HUDEP-2 (cell line): Measurements from ENCODE around the gene BCR.

Source experiments
- DNase-seq, 76 experiments: peaks; one replicate each; lab custom pipeline; 2025; ENCODE audit not compliant: unreplicated experiment in 76 of 76; lab: John Stamatoyannopoulos, UW

BCR gene

DNA sequence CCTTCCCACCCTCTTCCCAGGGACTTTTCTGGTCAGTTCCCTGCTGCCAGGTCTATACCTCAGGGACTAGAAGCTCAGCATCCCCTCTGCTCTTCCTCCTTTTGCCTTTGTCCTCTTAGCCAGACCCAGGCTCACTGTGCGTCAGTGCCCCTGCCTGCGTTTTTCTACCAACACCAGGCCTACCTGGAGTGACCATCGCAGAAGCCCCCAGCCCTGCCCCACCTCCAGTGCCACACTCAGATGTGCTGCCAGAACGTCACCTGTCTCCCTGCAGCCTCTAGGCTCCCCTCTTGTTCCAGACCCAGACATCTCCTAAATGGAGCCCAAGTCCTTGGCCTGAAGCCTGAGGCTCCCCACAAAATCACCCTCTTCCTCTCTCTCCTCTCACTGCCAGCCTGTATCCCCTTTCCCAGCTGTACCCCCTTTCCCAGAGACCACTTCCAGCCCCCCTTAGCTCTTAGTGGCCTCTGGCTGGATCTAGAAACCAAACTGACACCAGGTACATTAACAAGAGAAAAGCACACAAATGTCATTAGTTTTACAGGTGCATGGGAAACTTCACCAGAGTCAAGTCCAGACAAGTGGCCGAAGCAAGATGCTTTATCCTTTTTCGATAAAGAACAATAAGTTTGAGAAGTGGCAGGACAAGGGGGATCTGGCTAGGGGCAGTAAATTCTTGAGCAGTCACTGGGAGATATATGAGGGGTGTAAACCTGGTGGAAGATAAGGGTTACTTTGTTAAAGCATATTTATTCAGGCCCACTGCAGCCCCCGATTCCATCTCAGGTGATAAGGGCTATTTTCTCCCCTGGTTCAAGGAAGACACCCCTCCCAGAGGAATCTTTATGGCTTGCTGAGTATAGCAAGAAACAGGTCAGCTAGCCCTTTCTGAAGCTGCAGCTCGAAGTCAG, 61.5 kb downstream of the BCR start:
- no peak for DNase-seq

DNA sequence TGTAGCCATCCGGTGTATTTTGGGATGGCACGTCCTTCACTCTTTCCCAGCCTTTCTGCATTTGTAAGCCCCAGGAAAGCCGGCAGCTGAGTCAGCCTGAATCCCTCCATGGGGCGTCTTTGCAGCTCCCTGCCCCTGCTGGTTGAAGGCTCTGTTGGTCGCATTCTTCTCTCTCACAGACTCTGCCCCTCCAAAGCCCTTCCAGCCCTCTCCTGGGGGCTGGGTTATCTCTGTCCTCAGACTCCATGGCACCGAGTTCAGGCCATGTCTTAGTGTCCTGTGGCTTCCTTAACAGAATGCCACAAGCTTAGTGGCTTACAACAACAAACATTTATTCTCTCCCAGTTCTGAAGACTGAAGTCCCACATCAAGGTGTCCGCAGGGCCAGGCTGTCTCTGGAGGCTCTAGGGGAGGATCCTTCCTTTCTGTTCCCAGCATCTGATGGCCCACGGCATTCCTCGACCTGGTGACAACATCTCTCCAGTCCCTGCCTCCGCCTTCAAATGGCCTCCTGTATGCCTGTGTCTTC, 62.2 kb downstream of the BCR start:
- DNase-seq, result no peak

DNA sequence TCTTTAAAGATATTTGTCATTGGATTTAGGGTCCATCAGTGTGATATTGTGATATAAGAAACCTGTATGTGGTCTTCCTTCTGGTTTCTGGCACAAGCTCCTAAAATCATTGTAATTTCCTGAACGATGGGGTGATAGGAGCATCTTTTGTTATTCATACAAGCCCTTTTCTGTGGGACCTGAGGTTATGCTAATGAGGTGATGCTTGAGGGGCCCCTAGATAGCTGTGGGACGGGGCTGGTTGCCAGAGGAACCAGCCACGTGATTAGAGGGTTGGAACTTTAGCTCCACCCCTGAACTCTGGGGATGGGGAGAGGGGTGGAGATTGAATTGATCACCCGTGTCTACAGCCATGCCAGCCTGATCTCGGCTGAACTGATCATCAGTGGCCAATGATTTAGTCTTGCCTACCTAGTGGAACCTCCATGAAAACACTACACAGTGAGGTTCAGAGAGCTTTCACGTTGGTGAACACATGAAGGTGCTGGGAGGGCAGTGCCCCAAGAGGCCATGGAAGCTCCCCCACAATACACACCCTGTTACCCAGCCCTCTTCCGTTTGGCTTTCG, 62.8 kb downstream of the BCR start:
- DNase-seq, result peak in 4 of 76 experiments; percentile 5 to 9 (median 7)

DNA sequence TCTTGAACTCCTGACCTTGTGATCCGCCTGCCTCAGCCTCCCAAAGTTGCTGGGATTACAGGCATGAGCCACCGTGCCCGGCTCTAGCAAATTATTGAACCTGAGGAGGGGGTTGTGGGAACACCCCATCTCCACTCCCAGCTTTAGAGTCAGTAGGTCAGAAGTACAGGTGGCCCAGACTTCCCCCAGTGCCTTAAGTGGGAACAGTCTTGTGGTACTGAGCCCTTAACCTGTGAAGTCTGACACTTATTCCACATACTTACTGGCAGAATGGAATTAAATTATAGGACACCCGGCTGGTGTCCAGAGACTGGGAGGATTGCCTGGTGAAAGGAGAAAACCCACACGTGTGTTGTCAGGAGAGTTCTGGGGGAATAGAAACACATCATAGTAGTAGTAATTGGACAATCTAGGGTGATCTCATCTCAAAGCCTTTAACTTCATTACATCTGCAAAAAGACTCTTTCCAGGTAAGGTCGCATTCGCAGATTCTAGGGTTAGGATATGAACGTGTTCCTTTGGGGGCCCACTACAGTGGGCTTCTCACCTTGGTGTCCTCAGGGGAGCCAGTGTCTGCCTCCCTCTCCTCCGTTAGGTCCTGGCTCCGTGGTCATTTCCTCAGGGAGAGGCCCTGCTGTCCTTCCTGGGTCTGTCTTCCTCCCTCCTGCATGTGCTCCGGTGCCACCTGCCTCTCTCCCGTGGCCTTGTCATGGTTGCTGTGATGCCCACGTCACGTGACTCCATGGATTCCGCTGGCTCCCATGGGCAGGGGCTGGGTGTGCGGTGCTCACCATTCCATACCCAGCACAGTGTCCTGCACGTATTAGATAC, 63.8 kb downstream of the BCR start:
- DNase-seq, result no peak

DNA sequence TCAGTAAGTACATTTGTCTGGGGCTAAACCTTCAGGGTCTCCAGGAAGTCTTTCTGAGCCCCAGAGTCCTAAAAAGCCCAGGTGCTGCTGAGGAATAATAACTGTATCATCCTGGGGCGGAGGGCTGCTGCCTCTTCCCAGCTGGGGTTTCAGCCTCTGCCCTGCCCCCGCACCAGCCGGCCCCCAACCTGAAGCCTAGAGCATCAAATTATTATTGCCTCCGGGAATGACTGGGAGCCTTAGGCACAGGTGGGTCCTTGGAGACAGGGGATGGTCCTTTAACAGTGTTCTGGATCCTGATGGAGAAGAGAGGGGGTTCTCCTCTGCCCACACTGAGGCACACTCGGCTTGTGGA, 64.4 kb downstream of the BCR start:
- no peak for DNase-seq

DNA sequence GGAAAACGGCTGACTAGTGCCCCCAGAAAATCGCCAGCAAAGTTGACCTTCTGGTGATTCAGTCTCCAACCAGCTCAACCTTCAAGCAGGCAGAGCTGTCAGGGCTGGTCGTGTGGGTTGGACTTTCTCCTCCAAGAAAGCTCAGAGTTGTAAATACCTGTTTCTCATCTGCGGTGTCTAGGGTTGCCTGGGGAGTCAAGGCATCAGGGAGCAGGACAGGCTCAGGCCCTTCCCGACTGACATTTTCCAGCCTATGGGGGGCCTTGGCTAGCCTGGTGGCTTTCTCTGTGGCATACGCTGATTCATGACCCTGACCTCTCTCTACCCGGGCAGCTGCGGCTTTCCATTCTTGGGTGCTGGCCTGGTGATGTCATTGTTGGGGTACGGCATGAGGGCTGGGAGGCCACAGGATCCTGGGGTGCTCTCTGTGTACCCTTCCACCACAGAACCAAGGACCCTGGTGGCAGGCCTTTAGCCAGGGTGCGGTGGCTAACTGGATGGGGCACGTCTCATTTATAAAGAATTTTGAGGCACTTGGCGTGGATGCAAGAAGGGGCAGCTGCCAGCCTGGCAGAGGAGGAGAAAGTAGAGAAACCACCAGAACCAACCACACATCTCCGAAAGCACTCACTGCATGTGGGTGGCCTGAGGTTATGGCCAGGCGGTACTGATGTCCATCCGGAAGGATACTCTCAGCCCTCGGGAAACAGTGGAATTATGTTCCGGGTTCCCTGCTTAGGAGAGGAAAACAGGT, 64.9 kb downstream of the BCR start:
- DNase-seq, result no peak

DNA sequence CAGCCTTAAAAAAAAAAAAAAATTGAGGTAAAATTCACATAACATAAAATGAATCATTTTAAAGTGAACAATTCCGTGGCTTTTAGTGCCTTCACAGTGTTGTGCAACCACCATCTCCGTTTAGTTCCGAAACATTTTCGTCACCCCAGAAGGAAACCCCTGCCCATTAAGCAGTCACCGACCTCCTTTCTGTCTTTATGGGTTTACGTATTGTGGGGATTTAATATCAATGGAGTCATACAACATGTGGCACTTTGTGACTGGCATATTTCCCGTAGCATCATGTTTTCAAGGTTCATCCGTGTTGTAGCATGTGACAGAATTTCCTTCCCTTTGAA, 65.5 kb downstream of the BCR start:
- DNase-seq, result no peak

DNA sequence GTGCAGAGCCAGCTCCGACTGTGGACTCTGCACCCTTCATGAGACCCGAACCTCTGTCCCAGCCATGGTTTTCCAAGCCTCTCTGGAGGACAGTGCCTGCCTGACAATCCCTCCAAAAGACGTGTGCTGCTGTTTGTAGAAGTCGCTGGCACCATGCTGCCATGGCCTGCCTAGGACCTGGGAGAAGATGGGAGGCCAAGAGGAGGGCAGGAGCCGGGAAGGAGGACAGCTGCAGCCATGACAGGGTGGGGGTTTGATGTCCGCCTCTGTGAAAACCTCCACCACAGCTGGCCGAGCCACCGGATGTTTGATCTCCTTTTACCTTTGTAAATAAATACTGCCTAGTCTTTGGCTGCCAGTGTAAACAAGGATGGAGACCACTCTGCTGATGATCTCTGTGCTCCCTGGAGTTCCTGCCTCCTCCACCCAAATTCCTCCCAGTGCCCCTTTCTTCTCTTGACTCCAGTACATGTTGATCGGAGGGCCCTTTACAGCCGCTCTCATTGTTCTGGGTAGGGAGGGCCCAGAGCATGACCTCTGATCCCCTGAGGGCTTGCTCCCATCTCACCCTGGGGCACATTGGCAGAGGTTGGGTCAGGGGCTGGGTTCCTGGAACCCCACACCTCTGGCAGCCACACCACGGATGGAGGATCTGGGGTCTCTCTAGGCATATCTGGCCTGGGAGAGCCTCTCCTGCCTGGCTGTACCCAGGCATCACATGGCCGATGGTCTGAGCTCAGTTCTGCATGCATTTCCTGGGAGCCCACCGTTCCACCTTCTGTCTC, 66.9 kb downstream of the BCR start:
- no peak for DNase-seq

DNA sequence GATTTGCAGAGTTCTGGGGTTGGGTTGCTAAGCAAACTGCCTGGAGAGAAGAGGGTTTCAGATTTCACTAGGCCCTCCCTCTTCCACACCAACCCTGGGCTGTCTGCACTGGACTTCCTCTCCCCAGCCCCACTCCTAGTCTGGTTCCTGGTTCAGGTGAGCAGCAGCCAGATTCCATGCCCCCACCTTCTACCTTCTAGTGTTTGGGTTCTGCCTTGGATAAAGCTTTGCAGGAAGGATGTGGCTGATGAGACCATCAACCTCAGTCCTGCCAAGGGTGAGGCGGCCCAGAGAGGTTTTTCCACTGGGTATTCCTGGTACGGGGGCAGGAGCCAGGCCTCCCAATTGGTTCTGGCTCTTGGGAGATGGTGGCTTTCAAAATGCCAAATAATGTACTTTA, 68.3 kb downstream of the BCR start:
- no peak for DNase-seq

DNA sequence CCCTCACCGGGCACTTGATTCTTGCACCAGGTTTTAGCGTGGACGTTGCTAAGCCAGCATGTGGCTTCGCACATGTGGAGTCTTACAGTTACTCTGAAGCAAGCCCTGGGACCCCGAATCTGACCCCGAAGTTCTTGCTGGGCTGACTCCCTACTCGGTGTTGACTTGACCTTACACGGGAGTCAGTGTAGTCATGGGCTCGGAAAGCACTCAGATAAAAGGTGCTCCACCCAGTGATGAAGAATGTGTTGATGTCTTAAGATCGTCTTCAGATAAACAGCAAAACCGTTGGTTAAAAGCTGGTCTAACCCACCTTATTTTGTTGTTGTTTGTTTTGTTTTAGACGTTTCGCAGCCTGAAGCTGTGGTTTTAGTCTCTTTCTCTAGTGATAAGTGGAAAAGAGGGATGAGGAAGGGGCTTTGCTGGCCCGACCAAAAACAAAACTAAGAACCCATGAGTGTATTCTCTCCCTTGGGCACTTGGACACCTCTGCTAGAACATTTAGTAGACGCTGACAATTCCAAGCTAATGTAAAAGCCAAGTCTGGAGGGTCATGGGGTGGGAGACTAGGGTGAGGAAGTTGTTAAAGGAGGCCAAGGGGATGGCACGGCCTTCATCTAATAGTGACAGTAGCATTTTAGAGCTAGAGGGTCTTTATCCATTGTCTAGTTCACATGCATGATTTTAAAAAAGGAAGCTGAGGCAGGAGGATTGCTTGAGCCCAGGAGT, 69.9 kb downstream of the BCR start:
- DNase-seq, result no peak

DNA sequence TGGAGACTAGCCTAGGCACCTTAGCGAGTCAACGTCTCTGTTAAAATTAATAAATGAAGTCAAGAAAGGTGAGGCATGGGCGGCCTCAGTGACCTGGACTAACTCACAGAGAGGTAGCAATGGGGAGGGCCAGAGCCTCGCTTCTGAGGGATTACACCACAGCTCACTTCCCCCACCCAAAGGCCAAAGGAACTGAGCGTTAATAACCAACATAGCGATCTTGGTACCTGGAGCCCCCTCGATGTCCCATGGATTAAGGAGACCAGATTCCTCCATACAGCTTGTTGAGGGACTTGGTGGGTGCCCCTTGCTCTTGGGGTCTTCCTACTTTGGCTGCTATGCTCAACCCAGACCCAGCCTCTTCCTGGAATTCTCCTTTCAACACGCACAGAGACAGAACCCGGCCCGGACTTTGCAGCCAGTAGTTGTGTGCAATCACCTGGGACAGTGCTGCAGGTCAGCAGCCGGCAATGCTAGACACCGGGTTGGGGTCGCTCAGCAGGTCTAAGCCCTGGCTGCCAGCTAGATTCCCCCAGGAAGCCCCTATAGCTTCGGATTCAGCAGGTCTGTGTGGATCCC, 70.6 kb downstream of the BCR start:
- DNase-seq, result no peak

DNA sequence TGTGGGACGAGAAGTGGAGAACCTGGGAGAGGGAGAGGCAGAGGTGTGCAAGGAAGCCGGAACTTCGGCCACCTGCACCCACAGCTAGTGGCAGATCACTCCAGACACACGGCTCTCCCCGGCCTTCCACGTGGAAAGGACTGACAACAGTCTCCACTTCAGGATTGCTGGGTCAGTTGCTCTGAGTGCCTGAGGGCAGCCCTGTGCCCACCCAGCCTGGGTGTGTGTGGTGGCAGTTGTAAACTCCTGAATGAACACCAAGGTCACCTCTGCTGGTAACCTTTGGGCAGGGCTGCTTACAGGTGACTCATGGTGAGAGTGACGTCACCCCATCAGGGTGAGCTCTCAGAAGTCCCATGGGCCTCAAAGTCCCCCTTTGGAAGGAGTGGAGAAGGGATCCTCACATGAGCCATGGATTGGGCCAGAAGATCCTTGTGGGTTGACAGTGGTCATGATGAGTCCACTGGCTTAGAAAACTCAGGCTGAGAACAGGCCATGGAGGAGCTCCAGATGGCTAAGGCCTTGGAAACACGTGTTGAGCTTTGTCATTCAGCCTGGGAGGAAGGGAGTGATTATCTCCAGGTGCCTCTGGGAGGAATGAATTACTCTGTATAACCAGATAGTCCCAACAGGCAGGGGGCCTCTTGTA, 71.3 kb downstream of the BCR start:
- DNase-seq, result peak in 1 of 76 experiments; percentile 10

DNA sequence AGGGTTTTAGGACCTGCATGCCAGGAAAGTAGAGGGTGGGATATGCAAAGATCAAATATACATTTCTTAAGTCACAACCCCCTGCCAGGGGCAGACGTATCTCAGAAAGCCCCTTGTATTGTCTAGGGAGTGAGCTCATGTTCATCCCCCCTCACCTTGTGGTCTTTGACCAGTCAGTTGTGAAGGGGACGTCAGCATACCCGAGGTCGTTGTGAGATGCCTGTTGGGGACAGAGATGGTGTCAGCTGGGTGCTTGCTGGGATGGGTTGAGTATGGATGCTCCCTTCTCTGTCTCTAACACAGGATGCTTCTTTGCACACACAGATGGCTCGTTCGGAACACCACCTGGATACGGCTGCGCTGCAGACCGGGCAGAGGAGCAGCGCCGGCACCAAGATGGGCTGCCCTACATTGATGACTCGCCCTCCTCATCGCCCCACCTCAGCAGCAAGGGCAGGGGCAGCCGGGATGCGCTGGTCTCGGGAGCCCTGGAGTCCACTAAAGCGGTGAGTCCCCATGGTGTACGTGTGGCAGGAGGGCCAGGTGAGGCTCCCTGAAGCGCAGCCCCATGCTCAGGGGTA, 73.3 kb downstream of the BCR start:
- no peak for DNase-seq

DNA sequence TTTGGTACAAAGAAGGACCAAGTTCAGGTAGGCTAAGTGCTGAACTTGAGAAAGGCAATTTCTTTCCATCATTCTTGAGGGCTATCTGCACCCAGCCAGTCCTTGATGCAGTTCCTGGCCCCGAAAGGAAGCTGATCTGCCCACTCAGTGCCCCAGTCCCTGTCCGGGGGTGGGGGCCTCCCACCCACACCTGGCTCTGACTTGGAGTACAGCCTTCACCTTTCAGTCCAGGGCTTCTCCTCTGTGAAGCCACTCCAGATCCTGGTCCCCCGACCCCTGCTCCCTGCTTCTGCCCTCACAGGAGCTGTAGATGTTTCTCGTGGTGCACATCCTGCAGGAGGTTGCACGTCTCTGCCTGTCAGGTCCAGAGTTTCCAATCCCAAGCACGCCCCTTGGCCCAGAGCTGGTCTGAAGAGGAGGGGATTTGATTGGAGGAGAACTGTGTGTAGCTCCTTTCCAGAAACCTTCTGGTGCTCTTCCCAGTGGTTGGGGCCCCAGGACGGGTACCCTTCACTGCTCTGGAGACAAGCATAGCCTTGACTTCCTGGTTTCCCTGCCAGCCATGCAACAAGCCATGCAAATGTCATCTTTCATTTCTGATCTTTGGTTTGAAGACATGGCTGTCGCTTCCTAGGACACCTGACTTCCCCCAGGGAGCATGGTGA, 75.3 kb downstream of the BCR start:
- DNase-seq, result no peak

DNA sequence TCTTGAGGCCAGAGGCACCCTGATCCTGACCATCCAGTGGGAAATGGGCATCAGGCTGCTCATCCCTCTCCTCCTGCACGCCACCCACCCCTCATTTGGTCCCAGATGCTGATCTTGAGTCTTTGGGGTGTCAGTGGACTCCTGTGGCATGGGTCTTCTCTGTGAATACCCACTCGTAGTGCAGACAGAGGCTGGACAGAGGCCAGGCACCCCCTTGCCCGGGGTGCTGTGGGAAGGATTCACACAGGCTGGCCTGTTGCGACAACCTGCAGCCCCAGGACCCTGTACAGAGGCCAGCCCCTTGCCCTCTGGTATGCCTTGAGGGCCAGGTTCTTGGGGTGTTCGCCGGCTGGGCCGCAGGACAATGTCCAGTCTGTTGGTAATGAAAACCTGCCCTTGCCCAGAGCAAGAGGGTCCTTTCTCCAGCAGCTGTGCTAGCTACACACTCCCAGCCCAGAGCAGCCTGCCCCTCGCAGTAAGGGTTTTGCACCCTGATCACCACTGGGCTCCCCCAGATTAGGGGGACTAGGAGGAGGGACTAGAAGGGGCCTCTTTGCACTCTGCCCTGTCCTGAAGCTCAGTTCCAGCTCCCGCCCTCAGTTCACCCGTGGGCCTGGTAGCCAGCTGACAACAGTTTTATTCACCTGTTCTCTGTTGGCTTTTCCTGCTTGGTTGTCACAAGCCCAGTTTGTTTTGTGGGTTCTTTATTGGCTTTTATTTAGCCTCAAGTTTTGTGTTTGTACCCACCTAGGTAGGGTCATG, 76.0 kb downstream of the BCR start:
- DNase-seq, result no peak

DNA sequence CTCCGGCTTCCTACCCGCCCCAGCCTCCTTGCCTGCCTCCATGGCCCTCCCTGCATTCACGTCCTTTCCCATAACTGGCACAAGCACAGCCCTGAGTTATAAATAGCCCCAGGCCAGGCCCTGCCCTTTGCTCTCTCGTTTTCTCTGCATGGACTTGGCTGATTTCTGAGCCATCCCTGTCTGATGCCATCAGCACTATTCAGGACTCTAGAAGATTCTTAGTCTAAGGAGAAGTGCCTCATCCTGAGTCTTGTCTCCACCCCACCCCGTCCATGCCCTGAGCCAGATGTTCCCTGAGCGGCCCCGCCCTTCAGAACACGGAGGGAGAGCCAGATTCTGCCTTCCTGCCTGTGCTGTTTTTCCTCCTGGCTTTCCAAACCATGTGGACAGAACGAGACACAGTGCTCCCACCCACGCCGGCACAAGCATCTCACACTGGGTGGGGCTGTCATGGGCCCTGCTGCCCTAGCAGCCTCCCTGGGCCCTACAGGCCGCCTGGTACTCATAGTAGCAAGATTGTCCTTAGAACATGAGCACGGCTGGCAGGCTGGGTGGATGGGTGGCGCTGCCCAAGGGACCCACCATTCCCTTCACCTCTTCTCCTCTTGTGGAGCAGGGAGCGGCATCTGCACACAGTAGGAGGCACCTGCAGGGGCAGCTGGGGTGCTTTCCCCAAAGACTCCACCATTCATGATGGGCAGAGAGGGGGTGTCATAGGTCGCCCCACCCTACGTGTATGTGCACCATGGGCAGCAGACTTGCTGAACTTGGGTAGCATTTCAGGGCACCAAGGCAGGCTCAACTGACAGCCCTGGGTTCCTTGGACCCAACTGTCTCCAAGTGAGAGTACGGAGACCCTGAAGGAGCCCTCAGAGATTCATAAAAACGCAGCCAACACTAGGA, 76.9 kb downstream of the BCR start:
- DNase-seq, result no peak
